Measurements from ENCODE around the gene IRF8.
"Not testable (repeated sequence)": the region's sequence is repeated elsewhere in the genome, so short reads cannot be mapped to it uniquely, and the experiment has no call there.

The IRF8 gene, protein sequence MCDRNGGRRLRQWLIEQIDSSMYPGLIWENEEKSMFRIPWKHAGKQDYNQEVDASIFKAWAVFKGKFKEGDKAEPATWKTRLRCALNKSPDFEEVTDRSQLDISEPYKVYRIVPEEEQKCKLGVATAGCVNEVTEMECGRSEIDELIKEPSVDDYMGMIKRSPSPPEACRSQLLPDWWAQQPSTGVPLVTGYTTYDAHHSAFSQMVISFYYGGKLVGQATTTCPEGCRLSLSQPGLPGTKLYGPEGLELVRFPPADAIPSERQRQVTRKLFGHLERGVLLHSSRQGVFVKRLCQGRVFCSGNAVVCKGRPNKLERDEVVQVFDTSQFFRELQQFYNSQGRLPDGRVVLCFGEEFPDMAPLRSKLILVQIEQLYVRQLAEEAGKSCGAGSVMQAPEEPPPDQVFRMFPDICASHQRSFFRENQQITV

GRCh38 chr16:85898521-85899442 is at the start of gene IRF8:
IRF8 (plus strand) TSS chr16:85899162; CDS start chr16:85903016, 3,854 bp downstream.
- no peak for FAIRE-seq

- FAIRE-seq, result no peak
Measured at GRCh38 chr16:85849388-85849787, 49.6 kb upstream of the IRF8 start.

GRCh38 chr16:85850344-85850880 is 48.5 kb upstream of the IRF8 start:
- no peak for FAIRE-seq

DNA sequence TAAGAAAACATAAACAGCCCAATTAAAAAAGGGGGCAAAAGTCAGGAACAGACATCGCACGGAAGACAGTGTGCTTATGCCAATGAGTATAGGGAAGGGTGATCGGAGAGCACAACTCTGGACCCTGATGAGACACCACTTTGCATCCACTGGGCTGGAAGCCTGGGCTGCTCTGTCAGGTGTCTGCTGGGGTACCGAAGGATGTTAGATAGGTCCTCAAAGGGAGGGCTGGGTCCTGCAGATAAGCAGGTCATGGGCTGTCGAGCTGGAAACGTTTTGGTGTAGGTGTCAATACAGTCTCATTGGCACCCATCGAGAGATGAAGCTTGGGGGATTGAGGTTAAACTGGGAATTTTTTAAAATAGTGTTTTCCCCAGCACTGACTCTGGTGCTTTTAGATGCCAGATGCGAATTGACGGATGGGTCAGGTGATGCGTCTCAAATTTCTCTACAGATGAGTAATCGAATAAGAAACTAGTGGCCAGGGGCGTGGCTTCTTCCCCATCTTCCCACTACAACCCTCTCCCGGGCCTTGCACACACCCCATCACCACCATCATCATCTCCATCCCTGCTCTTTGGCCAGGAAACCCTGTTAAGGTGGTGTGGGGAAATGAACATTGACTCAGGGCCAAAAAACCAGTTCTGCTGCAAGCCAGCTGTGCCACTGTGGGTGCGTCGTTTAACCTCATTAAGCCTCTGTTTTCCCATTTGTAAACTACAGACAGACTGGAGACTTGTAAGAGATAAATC is 47.8 kb upstream of the IRF8 start:
- no peak for FAIRE-seq

DNA sequence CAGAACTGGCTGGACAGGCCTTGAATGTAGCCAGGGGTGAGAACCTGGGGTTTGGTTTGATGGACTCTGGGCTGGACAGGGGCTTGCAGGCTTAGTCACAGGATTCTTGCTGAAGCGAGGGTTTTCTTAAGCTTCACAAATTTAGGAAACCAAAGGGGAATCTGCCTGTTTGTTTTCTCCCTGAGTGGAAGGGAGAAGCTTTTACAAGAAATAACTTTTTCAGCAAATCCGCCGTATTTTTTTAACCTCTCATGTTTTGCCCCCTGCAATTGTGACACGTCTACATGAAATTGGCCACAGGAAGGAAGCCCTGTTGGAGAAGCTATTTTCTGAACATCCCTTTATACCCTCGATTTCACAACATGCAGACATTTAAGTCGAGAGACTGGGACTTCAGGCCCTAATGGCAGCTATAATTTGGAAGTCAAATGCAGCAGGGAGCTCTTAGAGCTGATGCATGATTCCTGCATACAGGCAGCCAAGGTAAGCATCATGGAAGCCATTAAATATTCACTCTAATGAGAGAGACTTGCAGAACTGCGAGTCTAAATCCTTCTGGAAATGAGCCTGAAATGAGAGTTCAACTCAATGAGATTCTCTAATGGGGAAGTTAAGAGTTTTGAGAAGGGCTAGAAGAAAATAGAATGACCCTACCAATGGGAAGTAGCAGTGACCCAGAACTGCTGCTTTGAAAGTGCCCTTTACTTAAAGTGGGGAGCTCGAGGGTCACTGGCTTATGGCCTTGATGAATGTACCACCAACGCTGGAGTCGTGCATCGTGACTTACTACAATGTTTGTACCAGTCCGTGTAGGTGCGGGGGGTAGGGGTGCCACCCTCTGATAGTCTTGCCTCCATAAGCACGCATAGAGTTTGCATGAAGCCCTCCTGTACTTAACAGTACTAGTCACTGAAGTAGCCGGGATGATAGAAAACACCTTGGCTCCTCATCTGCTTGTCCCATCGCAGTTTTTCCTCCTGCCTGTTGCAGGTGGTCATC is 45.1 kb upstream of the IRF8 start:
- FAIRE-seq, result no peak

- no peak for FAIRE-seq
Measured at GRCh38 chr16:85854935-85855334, 44.0 kb upstream of the IRF8 start.

DNA sequence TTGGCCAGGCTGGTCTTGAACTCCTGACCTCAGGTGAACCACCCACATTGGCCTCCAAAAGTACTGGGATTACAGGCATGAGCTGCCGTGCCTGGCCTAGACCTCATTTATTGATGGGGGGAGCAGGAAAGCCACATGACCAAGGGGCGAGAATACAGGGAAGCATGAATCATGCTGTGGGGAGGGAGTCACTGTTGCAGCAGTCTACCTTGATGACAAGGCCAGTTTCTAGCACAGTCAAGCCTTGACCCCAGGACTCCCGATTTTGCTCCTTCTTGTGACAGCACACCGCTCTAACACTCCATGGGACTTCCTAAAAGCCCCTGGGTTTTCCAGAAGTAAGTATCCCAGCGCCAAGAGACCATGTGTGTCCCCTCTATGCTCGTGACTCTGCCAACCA is 42.9 kb upstream of the IRF8 start:
- no peak for FAIRE-seq

DNA sequence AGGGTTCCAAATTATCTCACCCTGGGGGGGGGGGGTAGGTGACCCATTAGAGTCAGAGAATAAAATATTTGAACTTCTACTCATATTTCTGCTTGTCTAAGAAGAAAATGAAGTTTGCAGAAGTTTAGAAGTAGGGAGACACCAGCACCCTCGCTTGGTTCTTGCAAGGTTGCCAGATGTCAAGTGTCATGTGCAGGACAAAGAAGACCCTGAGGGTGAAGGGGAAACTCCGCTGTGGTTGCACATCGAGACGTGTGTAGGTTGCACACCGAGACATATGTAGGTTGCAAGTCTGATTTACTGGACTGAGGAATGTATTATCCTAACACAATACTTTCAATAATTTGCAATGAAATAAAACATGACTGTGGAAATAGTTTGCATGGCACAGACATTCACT is 42.4 kb upstream of the IRF8 start:
- FAIRE-seq, result no peak

DNA sequence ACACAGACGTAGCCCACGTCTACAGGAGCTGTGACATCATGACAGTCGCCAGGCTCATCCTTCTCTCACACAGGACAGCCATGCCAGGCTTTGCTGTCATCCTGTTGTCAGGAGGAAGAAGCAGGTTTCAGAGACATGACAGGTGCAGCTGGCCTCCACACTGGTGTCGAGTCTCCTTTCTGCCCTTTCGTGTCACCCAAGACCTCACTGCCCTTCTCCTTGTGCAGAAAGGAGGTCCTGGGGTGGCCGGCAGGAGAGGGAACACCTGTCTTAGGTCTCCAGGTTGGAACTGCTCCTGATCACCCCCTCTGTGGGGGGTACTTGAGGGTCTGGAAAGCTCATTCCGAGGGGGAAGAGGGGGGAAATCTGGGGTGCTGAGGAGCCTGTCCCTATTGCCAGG is 41.6 kb upstream of the IRF8 start:
- FAIRE-seq, result no peak

DNA sequence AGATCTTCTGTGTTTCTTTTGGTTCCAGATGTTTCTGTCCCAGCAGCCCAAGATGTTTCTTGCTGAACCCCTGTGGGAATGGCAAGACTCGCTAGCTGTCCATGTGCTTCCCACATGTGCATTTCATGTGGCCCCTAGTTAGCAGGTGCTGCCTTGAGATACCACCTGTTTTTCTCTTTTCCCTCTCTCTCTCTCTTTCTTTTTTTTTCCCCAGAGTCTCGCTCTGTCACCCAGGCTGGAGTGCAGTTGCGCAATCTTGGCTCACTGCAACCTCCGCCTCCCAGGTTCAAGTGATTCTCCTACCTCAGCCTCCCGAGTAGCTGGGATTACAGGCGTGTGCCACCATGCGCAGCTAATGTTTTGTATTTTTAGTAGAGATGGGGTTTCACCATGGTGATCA is 40.4 kb upstream of the IRF8 start:
- FAIRE-seq, result not testable (repeated sequence)

DNA sequence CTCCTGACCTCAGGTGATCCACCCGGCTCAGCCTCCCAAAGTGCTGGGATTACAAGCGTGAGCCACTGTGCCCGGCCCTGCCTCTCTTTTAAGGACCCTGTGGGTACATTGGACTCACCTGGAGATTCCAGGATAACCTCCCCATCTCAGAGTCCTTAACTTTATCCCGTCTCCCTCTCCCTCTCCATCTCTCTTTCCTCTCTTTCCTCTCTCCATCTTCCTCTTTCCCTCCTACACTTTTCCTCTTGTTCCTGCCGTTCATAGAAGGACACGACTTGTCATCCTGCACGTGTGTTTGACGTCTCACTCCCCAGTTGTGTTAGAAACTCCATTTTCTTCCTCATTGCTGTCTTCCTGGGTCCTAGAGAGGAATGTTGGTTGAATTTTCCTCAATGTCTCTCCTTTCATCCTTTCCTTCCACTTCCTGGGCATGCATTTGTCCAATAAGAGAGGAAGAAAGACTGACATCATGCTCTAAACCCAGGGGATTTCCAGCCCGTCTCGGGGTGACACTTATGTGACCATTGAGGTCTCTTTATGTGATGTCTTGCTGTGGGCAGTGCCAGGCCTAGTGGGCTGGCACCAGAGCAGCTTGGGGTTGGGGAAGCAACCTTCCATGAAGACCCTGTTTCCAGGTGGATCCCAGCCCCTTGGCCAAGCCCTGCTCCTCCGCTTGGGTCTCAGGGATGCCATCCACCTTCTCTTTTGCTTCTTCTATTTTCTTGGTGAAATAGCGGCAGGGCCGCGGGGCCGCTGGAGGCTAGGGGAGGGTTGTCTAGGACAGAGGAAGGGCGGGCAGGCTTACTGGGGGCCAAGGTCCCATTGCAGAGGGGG is 39.8 kb upstream of the IRF8 start:
- no peak for FAIRE-seq

DNA sequence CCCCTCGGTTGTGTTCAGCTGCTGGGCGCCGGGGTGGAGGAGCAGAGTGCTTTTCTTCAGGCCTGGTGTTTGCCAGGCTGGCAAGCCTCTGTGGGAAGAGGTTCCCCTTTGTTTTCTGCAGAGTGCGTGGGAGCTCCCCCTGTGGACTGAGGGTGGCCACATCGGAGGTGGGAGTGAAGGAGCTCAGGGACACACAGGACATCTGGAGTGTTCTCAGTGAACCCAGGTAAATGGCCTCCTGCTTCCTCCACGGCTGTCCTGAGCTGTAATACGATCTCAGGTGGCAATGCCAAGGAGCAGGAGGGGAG is 39.2 kb upstream of the IRF8 start:
- FAIRE-seq, result no peak

DNA sequence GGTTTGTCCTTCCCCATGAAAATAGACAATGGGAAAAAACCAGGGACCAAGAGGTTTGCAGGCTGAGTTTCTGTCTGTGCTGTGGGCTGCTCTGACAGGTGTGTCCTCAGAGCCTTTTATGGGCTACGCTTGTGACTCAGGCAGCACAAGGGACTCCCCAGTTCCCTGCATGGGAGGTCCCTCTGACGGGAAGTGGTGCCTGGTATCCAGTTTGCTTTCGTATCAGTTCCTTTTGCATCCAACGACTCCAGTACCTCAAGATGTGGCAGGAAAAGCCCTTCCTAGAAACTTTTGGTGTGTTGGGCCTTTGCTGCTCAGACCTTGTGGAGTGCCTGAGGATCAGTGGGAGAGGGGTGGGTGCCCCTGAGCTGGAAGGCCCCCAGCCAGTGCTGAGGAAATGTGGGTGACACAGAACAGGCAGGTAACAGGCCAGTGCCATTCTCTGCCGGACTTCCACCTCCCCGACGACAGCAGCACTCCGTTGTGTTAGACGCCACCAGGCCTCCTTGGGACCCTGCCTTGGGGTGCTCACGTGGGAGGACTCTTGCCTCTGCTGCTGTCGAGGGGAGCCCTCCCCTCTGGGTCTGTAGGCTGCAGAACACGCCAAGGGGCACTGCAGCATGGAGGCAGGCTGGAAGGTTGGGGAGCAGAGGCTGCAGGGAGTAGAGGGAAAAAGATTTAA is 38.4 kb upstream of the IRF8 start:
- no peak for FAIRE-seq

DNA sequence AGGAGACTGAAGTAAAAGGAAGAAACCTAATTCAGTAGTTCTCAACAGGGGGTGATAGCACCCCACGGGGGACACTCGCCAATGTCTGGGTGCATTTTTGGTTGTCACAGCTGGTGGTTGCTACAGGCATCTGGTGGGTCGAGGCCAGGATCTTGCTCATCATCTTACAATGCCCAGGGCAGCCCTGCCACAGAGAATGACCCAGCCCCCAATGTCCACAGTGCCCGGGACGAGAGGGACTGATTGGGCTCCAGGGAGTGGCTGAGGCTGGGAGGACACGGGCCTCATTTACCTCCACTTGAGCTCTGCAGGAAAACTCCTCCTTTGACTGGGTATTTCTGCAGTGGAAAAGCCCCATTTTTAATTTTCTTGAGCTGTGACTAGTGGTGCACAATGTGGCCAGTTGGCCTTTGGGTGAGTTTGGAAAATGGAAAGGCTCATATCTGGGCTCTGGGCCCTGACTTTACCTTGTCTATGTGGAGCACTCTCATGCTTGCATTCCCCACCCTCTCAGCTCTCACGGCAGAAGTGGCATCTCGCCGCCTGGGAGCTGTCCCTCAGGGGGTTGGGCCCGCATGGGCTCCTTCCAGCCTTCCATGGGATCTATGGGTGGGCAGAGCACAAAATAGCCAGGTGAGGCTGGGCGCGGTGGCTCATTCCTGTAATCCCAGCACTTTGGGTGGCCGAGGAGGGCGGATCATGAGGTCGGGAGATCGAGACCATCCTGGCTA is 37.7 kb upstream of the IRF8 start:
- no peak for FAIRE-seq

DNA sequence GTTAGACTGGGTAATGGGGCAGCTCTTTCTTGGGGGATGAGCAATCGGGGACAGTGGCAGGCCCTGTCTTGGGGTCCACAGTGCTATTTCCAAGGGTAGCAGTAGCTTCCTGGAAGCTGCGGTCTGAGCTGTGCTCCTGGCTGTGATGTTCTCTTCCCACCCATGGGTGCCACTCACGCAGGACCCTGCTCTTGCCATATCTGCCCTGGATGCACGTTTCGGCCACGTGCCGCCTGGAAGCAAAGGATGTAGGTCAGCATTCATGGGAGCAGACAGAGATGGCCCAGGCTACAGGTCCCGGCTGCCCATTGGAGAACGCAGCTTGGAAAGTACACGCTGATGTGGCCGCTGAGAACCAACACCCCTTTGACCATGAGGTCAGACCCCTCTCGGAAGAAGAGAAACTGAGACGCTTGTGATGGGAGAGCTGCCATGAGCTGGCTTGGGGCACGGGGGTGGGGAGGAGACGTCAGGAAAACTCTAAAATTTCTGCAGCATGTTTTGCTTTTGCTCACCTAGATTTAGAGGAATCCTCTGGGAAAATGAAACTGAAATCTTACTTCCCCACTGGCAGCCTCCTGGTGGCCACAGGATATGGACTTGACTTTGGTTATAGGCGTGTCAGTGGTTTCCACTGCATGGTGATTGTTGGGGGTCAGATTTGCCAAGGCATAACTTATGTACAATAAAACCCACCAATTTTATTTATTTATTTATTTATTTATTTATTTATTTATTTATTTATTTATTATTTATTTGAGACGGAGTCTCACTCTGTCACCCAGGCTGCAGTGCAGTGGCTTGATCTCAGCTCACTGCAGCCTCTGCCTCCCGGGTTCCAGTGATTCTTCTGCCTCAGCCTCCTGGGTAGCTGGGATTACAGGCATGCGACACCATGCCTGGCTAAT is 36.2 kb upstream of the IRF8 start:
- no peak for FAIRE-seq

- FAIRE-seq, result no peak
Measured at GRCh38 chr16:85863384-85863774, 35.6 kb upstream of the IRF8 start.

DNA sequence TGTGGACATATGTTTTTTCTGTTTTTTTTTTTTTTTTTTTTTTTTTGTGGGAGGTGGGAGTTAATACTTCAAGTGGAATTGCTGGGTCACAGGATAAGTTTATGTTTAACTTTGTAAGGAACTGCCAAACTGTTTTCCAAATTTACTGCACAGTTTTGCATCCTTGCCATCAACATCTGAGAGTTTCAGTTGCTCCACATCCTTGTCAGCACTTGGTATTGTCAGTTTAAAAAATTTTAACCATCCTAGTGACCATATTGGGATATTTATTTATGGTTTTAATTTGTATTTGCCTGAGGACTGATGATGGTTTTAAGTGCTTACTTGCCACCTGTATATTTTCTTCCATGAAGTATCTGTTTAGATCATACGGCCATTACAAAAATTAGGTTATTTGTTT is 34.0 kb upstream of the IRF8 start:
- FAIRE-seq, result no peak

- no peak for FAIRE-seq
Measured at GRCh38 chr16:85867189-85867588, 31.8 kb upstream of the IRF8 start.
